Superior temporal gyrus (tissue), 1 donor: ENCODE measurements around the gene STARD9.
"Not testable (repeated sequence)": the region's sequence is repeated elsewhere in the genome, so short reads cannot be mapped to it uniquely, and the experiment has no call there.

Source experiments
- DNase-seq: peaks from one replicate; pipeline ENCODE4 v3.0.0-alpha.2; 2016; ENCODE audit errors: extremely low spot score

The STARD9 gene

DNA sequence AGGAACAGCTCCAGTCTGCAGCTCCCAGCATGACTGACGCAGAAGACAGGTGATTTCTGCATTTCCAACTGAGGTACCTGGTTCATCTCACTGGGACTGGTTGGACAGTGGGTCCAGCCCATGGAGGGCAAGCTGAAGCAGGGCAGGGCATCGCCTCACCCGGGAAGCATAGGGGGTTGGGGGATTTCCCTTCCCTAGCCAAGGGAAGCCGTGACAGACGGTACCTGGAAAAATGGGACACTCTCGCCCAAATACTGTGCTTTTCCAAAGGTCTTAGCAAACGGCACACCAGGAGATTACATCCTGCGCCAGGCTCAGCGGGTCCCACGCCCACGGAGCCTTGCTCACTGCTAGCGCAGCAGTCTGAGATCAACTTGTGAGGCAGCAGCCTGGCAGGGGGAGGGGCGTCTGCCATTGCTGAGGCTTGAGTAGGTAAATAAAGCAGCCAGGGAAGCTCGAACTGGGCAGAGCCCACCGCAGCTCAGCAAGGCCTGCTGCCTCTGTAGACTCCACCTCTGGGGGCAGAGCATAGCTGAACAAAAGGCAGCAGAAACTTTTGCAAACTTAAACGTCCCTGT is 188.8 kb downstream of the STARD9 start:
- not testable (repeated sequence) for DNase-seq

DNA sequence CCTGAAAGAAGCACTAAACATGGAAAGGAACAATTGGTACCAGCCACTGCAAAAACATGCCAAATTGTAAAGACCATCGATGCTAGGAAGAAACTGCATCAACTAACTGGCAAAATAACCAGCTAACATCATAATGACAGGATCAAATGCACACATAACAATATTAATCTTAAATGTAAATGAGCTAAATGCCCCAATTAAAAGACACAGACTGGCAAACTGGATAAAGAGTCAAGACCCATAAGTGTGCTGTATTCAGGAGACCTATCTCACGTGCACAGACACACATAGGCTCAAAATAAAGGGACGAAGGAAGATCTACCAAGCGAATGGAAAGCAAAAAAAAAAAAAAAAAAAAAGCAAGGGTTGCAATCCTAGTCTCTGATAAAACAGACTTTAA is 190.7 kb downstream of the STARD9 start:
- DNase-seq = not testable (repeated sequence)
